Neural progenitor cell (in vitro differentiated cells): ENCODE results near the gene RAI1. TPM values are rescaled to one million over a fixed set of nuclear protein-coding genes. Genes with fewer than 3 reads are reported as not detected.

Experiments
- DNase-seq: peaks from one replicate; pipeline ENCODE4 v3.0.0-alpha.2; 2016; ENCODE audit warnings: low spot score
- H2AFZ ChIP-seq: fragments of 200-600 bp; sonication (generic); replicated peaks from 2 replicates; pipeline ENCODE4 v1.6.1; 2016; ENCODE audit warnings: antibody characterized with exemption
- H3F3A ChIP-seq: fragments of 200-600 bp; sonication (generic); 2 replicates; pipeline ENCODE4 v1.6.1; 2016; ENCODE audit warnings: antibody characterized with exemption, low read depth
- H3K27ac ChIP-seq: fragments of 200-600 bp; sonication (generic); 2 replicates; pipeline ENCODE4 v1.5.1; 2016; ENCODE audit warnings: mild to moderate bottlenecking
- H3K27me3 ChIP-seq: fragments of 200-600 bp; sonication (generic); 2 replicates; pipeline ENCODE4 v1.6.1; 2016; ENCODE audit warnings: mild to moderate bottlenecking, moderate library complexity
- H3K36me3 ChIP-seq: fragments of 200-600 bp; sonication (generic); 2 replicates; pipeline ENCODE4 v1.5.1; 2016
- H3K4me1 ChIP-seq: fragments of 200-600 bp; sonication (generic); 2 replicates; pipeline ENCODE4 v1.6.1; 2016; ENCODE audit warnings: mixed run types
- H3K4me2 ChIP-seq: fragments of 200-600 bp; sonication (generic); 2 replicates; pipeline ENCODE4 v1.6.1; 2016
- H3K4me3 ChIP-seq: fragments of 200-600 bp; sonication (generic); 2 replicates; pipeline ENCODE4 v1.5.1; 2016
- H3K79me2 ChIP-seq: fragments of 200-600 bp; sonication (generic); 2 replicates; pipeline ENCODE4 v1.6.1; 2016; ENCODE audit warnings: low read depth
- H3K9ac ChIP-seq: fragments of 200-600 bp; sonication (generic); 2 replicates; pipeline ENCODE4 v1.6.1; 2016
- H3K9me3 ChIP-seq: fragments of 200-600 bp; sonication (generic); 2 replicates; pipeline ENCODE4 v1.5.1; 2016; ENCODE audit warnings: low read depth
- H4K20me1 ChIP-seq: fragments of 200-600 bp; sonication (generic); 2 replicates; pipeline ENCODE4 v1.6.1; 2016; ENCODE audit warnings: low read depth
- H3K27ac Mint-ChIP-seq: 3 replicates; pipeline ENCODE4 v1.8.0; 2021; ENCODE audit warnings: mixed read lengths
- H3K27me3 Mint-ChIP-seq: 2 replicates; pipeline ENCODE4 v1.8.0; 2022; ENCODE audit warnings: low read depth, mild to moderate bottlenecking, inconsistent platforms, moderate library complexity, mixed read lengths; ENCODE audit not compliant: insufficient read depth
- H3K36me3 Mint-ChIP-seq: 3 replicates; pipeline ENCODE4 v1.8.0; 2021; ENCODE audit warnings: mixed read lengths
- H3K4me1 Mint-ChIP-seq: 3 replicates; pipeline ENCODE4 v1.8.0; 2021; ENCODE audit warnings: mixed read lengths
- H3K4me3 Mint-ChIP-seq: 3 replicates; pipeline ENCODE4 v1.8.0; 2021; ENCODE audit warnings: mild to moderate bottlenecking, moderate library complexity, mixed read lengths
- H3K9me3 Mint-ChIP-seq: 3 replicates; pipeline ENCODE4 v1.8.0; 2020; ENCODE audit warnings: mixed read lengths
- CTCF ChIP-seq: fragments of 200-600 bp; sonication (generic); IDR thresholded peaks from 2 replicates; pipeline ENCODE4 v1.5.1; 2017; ENCODE audit warnings: antibody characterized with exemption, mild to moderate bottlenecking
- EZH2 ChIP-seq: fragments of 200-600 bp; sonication (generic); IDR thresholded peaks from 2 replicates; pipeline ENCODE4 v1.6.1; 2017; ENCODE audit warnings: antibody characterized with exemption, mild to moderate bottlenecking, moderate library complexity
- EZH2phosphoT487 ChIP-seq: fragments of 200-600 bp; sonication (generic); IDR thresholded peaks from 2 replicates; pipeline ENCODE4 v1.6.1; 2017; ENCODE audit warnings: antibody characterized with exemption
- total RNA-seq: library from RNA; depleted of rRNA; stranded (reverse); fragments of >200 nt; gene quantifications from 2 replicates; pipeline ENCODE4 v1.2.3, GENCODE V29; 2015; ENCODE audit warnings: low replicate concordance

The RAI1 gene
- total RNA-seq, 1 donor from 2014 or later = 27.4 TPM

- Histone ChIP-seq H2AFZ (no peak overlapping the region), H3K79me2 (peaks cover 3% of the 10 kb centered on the region), H3K4me2 (no peak overlapping the region), H3K9me3 (no peaks in the 10 kb centered on the region), H4K20me1 (peaks cover 99% of the 10 kb centered on the region), H3K4me1 (peaks cover 26% of the 10 kb centered on the region), H3K4me3 (no peak overlapping the region), H3K9ac (no peak overlapping the region), H3K27ac (no peak overlapping the region), H3K36me3 (no peaks in the 10 kb centered on the region), H3K27me3 (peaks cover 21% of the 10 kb centered on the region), H3F3A (peaks cover 16% of the 10 kb centered on the region)
- Mint-ChIP-seq H3K9me3 (no peaks in the 10 kb centered on the region), H3K27me3 (no peaks in the 10 kb centered on the region), H3K36me3 (peaks cover 8% of the 10 kb centered on the region), H3K4me3 (no peak overlapping the region), H3K4me1 (peaks cover 67% of the 10 kb centered on the region), H3K27ac (peak overlapping the region; percentile 46)
- DNase-seq = no peak
- TF ChIP-seq CTCF = no peak
Observed at GRCh38 chr17:17708295-17708694, 27.0 kb downstream of the RAI1 start.

GRCh38 chr17:17708816-17709215, 27.6 kb downstream of the RAI1 start:
- H3K9me3 Mint-ChIP-seq = no peaks in the 10 kb centered on the region
- H3K4me1 Mint-ChIP-seq = peaks cover 65% of the 10 kb centered on the region
- Histone ChIP-seq H3K36me3 (no peaks in the 10 kb centered on the region), H3K4me2 (no peak overlapping the region), H3K9me3 (no peaks in the 10 kb centered on the region), H3K4me1 (peaks cover 26% of the 10 kb centered on the region), H3K27me3 (peaks cover 16% of the 10 kb centered on the region), H3K79me2 (peaks cover 3% of the 10 kb centered on the region), H3K27ac (no peak overlapping the region), H3K9ac (no peak overlapping the region), H2AFZ (no peak overlapping the region), H3K4me3 (no peak overlapping the region), H4K20me1 (peaks cover 99% of the 10 kb centered on the region), H3F3A (peaks cover 16% of the 10 kb centered on the region)
- no peaks in the 10 kb centered on the region for H3K27me3 Mint-ChIP-seq
- TF ChIP-seq EZH2 (no peak), EZH2phosphoT487 (no peak), CTCF (no peak)
- no peak overlapping the region for H3K27ac Mint-ChIP-seq
- no peak for DNase-seq
- no peak overlapping the region for H3K4me3 Mint-ChIP-seq
- H3K36me3 Mint-ChIP-seq = peaks cover 5% of the 10 kb centered on the region

GRCh38 chr17:17709815-17710321, 28.6 kb downstream of the RAI1 start:
- Histone ChIP-seq H3F3A (peaks cover 16% of the 10 kb centered on the region), H3K4me2 (no peak overlapping the region), H3K9me3 (no peaks in the 10 kb centered on the region), H3K27me3 (peaks cover 5% of the 10 kb centered on the region), H3K36me3 (no peaks in the 10 kb centered on the region), H3K79me2 (peaks cover 3% of the 10 kb centered on the region), H3K4me1 (peaks cover 26% of the 10 kb centered on the region), H3K27ac (no peak overlapping the region), H4K20me1 (peaks cover 99% of the 10 kb centered on the region), H3K4me3 (no peak overlapping the region), H2AFZ (no peak overlapping the region), H3K9ac (no peak overlapping the region)
- TF ChIP-seq CTCF (no peak), EZH2phosphoT487 (no peak), EZH2 (no peak)
- Mint-ChIP-seq H3K27ac (peak overlapping the region; percentile 91), H3K36me3 (peaks cover 5% of the 10 kb centered on the region), H3K27me3 (peaks cover 3% of the 10 kb centered on the region), H3K4me3 (no peak overlapping the region), H3K9me3 (no peaks in the 10 kb centered on the region), H3K4me1 (peaks cover 75% of the 10 kb centered on the region)
- no peak for DNase-seq
